Measurements from ENCODE around the gene KCNJ9. TPM values are rescaled to one million over a fixed set of nuclear protein-coding genes. Genes with fewer than 3 reads are reported as not detected.

KCNJ9 gene
- polyA plus RNA-seq, 10 donors, result 0.04 to 0.13 (median 0.08) TPM; not detected in 1

GRCh38 chr1:160087118-160087662, 5.9 kb downstream of the KCNJ9 start:
- DNase-seq, result no peak

- no peak for DNase-seq
Observed at GRCh38 chr1:160089883-160090282, 8.5 kb downstream of the KCNJ9 start.

GRCh38 chr1:160090760-160091159, 9.4 kb downstream of the KCNJ9 start:
- DNase-seq, result no peak

- DNase-seq, result no peak
Observed at GRCh38 chr1:160091666-160092223, 10.4 kb downstream of the KCNJ9 start.

- no peak for DNase-seq
Observed at GRCh38 chr1:160092366-160093068, 11.2 kb downstream of the KCNJ9 start.

GRCh38 chr1:160093069-160093395, 11.7 kb downstream of the KCNJ9 start:
- DNase-seq, result no peak

- no peak for DNase-seq
Observed at GRCh38 chr1:160093624-160094290, 12.4 kb downstream of the KCNJ9 start.

- no peak for DNase-seq
Observed at GRCh38 chr1:160094291-160094625, 12.9 kb downstream of the KCNJ9 start.

- DNase-seq, result no peak
Observed at GRCh38 chr1:160094806-160095205, 13.5 kb downstream of the KCNJ9 start.

GRCh38 chr1:160095382-160096105, 14.2 kb downstream of the KCNJ9 start:
- DNase-seq, result no peak

GRCh38 chr1:160096274-160097116, 15.2 kb downstream of the KCNJ9 start:
- no peak for DNase-seq

GRCh38 chr1:160097151-160097910, 16.0 kb downstream of the KCNJ9 start:
- no peak for DNase-seq

- DNase-seq, result peak; percentile 75 to 94 (median 87)
Observed at GRCh38 chr1:160097911-160098851, 16.8 kb downstream of the KCNJ9 start, which contains the start of gene IGSF8. Gene IGSF8 (minus strand): TSS chr1:160098619. CDS start chr1:160098472, 147 bp downstream.

- DNase-seq, result peak; percentile 94 to 97 (median 95)
Observed at GRCh38 chr1:160098852-160099561, 17.7 kb downstream of the KCNJ9 start.

GRCh38 chr1:160099716-160100375, 18.5 kb downstream of the KCNJ9 start:
- DNase-seq, result no peak

GRCh38 chr1:160101037-160101716, 19.8 kb downstream of the KCNJ9 start:
- peak in 2 of 3 donors; percentile 82 to 91 for DNase-seq
